ENCODE data around the gene MMP17. TPM values are rescaled to one million over a fixed set of nuclear protein-coding genes. Genes with fewer than 3 reads are reported as not detected.

The MMP17 gene
- total and polyA plus RNA-seq, 2 of the 4 experiments (the other 2 are of a cell fraction) = 1.4 to 11.8 TPM

DNA sequence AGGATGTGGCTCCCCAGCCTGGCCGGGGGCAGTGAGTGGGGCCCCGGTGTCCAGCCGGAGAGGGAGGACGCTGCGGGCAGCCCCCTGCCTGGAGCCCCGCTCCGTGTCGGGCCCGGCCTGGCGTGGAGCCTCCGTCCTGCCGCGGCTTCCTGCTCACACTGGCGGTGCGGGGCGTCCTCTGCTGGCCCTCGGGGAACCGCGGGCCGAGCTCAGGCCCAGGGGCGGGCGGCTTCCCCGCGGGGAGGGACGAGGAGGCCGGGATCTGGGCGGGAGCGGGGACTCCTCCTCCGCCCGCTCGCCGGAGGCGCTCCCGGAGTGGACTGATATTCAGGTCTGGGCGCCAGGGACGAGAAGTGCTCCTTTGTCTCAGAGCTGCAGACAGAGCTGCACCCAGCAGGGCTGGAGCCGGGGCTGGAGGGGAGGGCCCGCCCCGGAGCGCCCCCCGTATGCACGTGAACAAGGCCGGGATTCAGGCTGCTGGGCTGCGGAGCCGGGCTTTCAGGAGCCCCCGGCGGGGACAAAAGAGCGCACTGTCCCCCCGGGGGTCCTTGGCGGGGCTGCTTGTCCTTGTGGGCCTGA is 2.2 kb downstream of the MMP17 start:
- Histone ChIP-seq H3K14ac (replicated peaks; ENCODE audit: low read depth, low read length) (no peak overlapping the region; the same call in 1 of the 2 replicates), H3K27ac (ENCODE audit: insufficient read depth, low read length) (no peak overlapping the region), H3K9me3 (ENCODE audit: control insufficient read depth, insufficient read depth, low read length) (no peaks in the 10 kb centered on the region), H2AK5ac (ENCODE audit: low read depth, low read length) (peak overlapping the region; percentile 28; the same call in 1 of the 2 replicates), H3K9ac (ENCODE audit: low read depth, low read length) (no peak overlapping the region), H2BK20ac (ENCODE audit: low read depth, low read length) (no peak overlapping the region), H4K20me1 (ENCODE audit: insufficient read depth, low read length) (no peaks in the 10 kb centered on the region; the same call in 1 of the 2 replicates), H4K8ac (ENCODE audit: low read depth in 2 of 2, low read length in 2 of 2) (no peak overlapping the region; a peak in 1 of 4 replicates), H3K4ac (ENCODE audit: low read depth, low read length) (no peak overlapping the region; the same call in 1 of the 2 replicates), H2BK120ac (ENCODE audit: low read depth, low read length) (no peak overlapping the region), H4K91ac (ENCODE audit: insufficient read depth, low read depth, low read length) (no peak overlapping the region), H3K27me3 (ENCODE audit: control insufficient read depth, insufficient read depth, low read length) (no peaks in the 10 kb centered on the region; the same call in 1 of the 2 replicates), H4K5ac (ENCODE audit: low read depth, low read length) (no peak overlapping the region), H3K56ac (ENCODE audit: extremely low read depth, insufficient read depth, low read length) (no peak overlapping the region), H2BK5ac (ENCODE audit: low read depth, low read length, poor library complexity, severe bottlenecking) (no peak overlapping the region), H3K9me1 (ENCODE audit: insufficient read depth, low read length) (no peaks in the 10 kb centered on the region; the same call in 1 of the 2 replicates), H3K36me3 (ENCODE audit: control insufficient read depth, insufficient read depth, low read length) (no peaks in the 10 kb centered on the region), H3K4me1 (ENCODE audit: control insufficient read depth, insufficient read depth, low read length) (peaks cover 9% of the 10 kb centered on the region; the same call in 1 of the 2 replicates), H2AK9ac (replicated peaks; ENCODE audit: low read depth, low read length, poor library complexity) (peak overlapping the region; percentile 89), H3K4me3 (ENCODE audit: insufficient read depth, low read depth, low read length) (peak overlapping the region; percentile 38), H3K18ac (ENCODE audit: low read depth, low read length) (no peak overlapping the region), H2AFZ (replicated peaks; ENCODE audit: low read length, poor library complexity) (peak overlapping the region; percentile 92), H3K23ac (ENCODE audit: low read depth, low read length) (no peak overlapping the region), H3K4me2 (ENCODE audit: low read depth, low read length) (peak overlapping the region; percentile 76), H2BK15ac (ENCODE audit: low read depth, low read length) (no peak overlapping the region), H3K79me1 (ENCODE audit: low read depth in 1 of 2, low read length in 2 of 2) (peaks cover 0 to 13% of the 10 kb centered on the region in 2 experiments; a peak in 2 of 4 replicates)
- intact Hi-C loops (cut with micrococcal nuclease) = loop anchor here (1.0 to 10.0 kb wide), 4 partner anchors 67 to 726 kb away; no protein-coding TSS in a partner anchor
- dilution Hi-C loops (cut with HindIII; ENCODE audit: low sequenced_read_pairs, unreplicated experiment) = no loop called here
- TF ChIP-seq MAFK (IDR thresholded peaks at IDR 0.05; ENCODE audit: low read depth, low read length) (no peak), FOS (IDR thresholded peaks at IDR 0.05; ENCODE audit: low read depth, low read length) (no peak), CEBPB (IDR thresholded peaks at IDR 0.05; ENCODE audit: low read depth, low read length) (no peak), POLR2A (IDR thresholded peaks at IDR 0.05; ENCODE audit: low read depth, low read length) (peak; percentile 23; the same call in 1 of the 2 replicates), SMC3 (IDR thresholded peaks at IDR 0.05; ENCODE audit: low read depth, low read length) (peak; percentile 53), RAD21 (IDR thresholded peaks at IDR 0.05; ENCODE audit: low read length) (peak; percentile 85), RCOR1 (IDR thresholded peaks at IDR 0.05; ENCODE audit: insufficient replicate concordance, low read length) (no peak), NFE2L2 (IDR thresholded peaks at IDR 0.05; ENCODE audit: low read depth, low read length) (no peak), MAZ (IDR thresholded peaks at IDR 0.05; ENCODE audit: borderline replicate concordance, low read depth, low read length) (peak; percentile 87; the same call in 1 of the 2 replicates)
- TF ChIP-seq, protein P1, sequence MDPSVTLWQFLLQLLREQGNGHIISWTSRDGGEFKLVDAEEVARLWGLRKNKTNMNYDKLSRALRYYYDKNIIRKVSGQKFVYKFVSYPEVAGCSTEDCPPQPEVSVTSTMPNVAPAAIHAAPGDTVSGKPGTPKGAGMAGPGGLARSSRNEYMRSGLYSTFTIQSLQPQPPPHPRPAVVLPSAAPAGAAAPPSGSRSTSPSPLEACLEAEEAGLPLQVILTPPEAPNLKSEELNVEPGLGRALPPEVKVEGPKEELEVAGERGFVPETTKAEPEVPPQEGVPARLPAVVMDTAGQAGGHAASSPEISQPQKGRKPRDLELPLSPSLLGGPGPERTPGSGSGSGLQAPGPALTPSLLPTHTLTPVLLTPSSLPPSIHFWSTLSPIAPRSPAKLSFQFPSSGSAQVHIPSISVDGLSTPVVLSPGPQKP (IDR thresholded peaks at IDR 0.05; ENCODE audit: borderline replicate concordance, low read depth, low read length) = no peak
- TF ChIP-seq, protein P2, sequence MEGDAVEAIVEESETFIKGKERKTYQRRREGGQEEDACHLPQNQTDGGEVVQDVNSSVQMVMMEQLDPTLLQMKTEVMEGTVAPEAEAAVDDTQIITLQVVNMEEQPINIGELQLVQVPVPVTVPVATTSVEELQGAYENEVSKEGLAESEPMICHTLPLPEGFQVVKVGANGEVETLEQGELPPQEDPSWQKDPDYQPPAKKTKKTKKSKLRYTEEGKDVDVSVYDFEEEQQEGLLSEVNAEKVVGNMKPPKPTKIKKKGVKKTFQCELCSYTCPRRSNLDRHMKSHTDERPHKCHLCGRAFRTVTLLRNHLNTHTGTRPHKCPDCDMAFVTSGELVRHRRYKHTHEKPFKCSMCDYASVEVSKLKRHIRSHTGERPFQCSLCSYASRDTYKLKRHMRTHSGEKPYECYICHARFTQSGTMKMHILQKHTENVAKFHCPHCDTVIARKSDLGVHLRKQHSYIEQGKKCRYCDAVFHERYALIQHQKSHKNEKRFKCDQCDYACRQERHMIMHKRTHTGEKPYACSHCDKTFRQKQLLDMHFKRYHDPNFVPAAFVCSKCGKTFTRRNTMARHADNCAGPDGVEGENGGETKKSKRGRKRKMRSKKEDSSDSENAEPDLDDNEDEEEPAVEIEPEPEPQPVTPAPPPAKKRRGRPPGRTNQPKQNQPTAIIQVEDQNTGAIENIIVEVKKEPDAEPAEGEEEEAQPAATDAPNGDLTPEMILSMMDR (conservative IDR thresholded peaks at IDR 0.05; ENCODE audit: low read depth, low read length) = peak; percentile 81
- ChIA-PET CTCF (interaction anchor here (0.6 kb wide), 1 partner anchor 47 kb away, joined by 8 read pairs; no protein-coding TSS in a partner anchor), POLR2A (ENCODE audit: unreplicated experiment) (interaction anchor here (0.6 kb wide), 1 partner anchor 678 kb away, joined by 3 read pairs; no protein-coding TSS in a partner anchor)
- ATAC-seq (ENCODE audit: low read depth) (peak; percentile 86), DNase-seq (peak; percentile 77)
- WGBS, 2 experiments (ENCODE audit: extremely low coverage in 2 of 2, insufficient read length in 1 of 2) = 1% methylated on average over 16 of the region's 50 CpGs; no CpG with 5 or more reads in 1 of the 2 experiments
- in situ Hi-C loops (cut with MboI; ENCODE audit: low sequenced_read_pairs) = loop anchor here (25.0 kb wide), 1 partner anchor 718 kb away; no protein-coding TSS in a partner anchor
- BruUV-seq (replicated peaks) = no TSS peak
